ENCODE data around the gene PARP15.

PARP15 gene

DNA sequence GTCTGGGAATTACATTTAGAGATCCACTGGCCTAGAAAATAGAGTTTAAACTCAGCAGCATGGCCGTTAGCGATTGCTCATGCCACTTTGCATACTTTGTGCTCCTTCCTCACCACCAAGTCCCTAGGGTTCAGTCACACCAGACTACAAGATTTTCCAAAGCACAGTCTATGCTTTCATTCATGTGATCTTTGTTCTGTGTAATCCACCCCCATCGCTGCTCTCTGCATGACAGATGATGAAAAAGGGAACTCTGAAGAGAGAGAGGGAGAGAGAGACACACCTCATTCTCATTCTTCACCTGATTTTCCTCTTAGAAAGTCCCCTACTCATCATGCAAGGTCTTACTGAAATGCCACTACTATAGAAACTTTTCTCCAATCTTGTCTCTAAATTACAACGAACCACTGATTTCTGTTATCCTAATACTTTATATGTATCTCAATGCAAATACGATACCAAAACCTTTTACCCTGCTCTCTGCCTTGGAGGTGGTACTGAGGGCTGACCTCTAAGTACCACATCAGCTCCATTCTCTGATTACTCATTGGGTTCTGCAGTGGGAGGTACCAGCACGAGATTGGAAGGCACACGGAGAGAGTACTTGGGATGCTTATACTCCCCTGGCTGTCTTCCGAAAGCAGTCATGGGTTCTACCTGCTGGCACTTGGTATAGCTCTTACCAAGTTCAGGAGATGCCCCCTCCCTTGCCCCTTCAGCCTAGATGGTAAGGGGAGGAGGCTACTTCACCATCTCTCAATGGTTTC lies 1.1 kb upstream of the PARP15 start:
- DNase-seq, result peak; percentile 14 to 49

DNA sequence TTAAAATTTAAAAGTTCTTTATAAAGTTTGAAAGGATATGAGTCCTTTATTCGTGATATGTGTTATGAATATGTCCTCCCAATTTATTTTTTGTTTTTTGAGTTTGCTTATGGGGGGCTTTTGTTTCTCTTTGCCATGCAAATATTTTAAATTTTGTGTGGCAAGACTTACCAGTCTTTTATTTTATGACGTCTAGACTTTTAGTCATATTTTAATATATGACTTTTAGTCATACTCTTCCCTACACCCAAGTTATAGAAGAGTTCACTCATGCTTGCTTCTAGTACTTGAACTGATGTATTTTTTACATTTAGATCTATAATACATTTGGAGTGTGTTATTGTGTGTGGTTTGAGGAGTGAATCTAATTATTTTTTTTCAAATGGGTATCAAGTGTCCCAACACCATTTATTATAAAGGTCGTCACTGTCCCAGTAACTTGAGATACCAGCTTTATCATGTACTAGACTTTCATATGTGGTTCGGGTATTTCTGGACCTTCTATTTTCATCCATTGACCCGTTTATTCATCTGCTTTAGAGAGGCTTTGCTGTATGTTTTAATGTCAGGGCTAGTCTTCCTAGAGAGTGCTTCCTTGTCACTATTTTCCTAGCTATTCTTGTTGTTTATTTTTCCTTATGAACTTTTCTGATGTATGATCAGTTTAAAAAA lies 755 bp downstream of the PARP15 start:
- DNase-seq, result no peak

DNA sequence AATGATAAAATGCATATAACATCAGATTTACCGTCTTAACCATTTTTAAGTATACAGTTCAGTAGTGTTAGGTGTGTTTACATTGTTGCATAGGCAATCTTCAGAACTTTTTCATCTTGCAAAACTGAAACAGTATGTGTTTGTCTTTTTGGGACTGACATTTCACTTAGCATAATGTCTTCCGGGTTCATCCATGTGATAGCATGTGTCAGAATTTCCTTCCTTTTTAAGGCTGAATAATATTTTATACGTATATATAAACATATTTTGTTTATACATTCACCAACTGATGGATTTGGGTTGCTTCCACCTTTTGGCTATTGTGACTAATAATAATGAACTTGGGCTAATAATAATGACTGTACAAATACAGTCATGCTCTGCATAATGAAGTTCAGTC lies 3.0 kb downstream of the PARP15 start:
- DNase-seq, result no peak

DNA sequence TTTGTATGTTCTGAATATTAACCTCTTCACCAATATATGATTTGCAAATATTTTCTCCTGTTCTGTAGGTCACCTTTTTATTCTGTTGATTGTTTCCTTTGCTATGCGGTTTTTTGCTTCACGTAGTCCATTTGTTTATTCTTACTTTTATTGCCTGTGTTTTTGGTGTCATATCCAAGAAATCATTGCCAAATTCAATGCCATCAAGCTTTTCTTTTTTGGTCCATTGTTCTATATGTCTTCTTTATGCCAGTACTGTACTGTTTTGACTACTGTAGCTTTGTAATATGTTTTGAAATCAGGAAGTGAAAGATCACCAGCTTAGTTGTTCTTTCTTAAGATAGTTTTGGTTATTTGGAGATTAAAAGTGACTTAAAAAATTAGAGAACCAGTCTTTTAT lies 4.2 kb downstream of the PARP15 start:
- DNase-seq, result no peak

DNA sequence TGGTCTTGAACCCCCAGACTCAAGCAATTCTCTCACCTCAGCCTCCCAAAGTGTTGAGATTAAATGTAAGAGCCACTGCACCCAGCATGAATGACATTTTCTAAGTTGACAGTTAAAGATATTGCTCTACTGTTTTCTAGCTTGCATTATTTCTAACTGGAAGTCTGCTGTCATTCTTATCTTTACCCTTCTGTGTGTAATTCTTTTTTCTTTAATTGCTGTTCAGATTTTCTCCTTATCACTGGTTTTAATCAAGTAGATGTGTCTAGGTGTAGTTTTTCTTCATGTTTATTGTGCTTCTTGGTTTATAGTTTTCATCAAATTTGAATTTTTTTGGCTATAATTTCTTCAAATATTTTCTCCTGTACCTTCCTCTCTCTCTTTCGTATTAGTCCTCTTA lies 4.9 kb downstream of the PARP15 start:
- no peak for DNase-seq

DNA sequence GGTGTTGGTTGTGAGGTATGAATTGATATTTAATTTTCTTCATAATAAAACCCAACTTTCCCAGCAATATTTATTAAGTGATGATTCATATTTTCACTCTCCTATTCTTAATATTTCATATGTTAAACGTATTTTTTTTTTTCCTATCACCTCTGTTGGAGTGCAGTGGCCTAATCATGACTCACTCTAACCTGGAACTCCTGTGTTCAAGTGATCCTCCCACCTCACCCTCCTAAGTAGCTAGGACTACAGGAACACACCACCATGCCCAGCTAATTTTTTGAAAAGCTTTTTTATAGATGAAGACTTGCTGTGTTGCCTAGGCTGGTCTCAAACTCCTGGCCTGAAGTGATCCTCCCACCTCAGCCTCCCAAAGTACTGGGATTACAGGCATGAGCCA lies 8.6 kb downstream of the PARP15 start:
- DNase-seq, result no peak

GRCh38 chr3:122586773-122587485 lies 9.5 kb downstream of the PARP15 start:
- no peak for DNase-seq

GRCh38 chr3:122587572-122587971 lies 10.1 kb downstream of the PARP15 start:
- DNase-seq, result no peak

DNA sequence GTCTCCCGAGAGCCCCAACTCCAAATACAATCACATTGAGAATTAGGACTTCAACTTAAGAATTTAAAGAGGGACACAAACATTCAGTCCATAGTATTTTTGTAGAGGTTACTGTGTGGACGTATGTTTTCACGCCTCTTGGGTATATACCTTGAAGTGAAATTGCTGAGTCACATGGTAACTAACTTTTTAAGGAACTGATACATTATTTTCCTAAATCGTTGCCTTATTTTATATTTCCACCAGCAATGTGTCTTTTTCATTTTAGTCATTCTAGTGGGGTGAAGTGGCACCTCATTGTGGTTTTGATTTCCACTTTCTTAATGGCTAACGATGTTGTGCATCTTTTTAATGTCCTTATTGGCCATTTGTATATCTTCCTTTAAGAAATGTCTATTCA lies 11.8 kb downstream of the PARP15 start:
- DNase-seq, result no peak

DNA sequence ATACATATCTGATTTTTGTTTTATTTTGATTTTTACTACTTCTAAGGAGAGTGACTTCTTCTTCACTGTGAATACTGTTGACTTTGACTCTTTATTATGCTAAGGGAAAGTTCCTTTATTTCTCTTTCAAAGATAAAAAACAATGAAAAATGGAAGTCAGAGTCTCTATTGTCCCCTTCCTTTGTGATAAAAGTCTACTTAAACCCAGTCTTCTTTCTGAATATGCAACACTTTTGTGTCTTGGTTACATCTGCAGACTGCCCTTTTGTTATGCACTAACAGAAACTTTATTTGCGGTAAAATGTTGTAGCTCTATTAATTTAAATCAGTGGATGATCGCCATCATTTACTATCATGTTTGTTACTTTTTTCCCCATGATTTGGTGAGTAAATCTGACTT lies 13.2 kb downstream of the PARP15 start:
- no peak for DNase-seq

GRCh38 chr3:122594025-122594424 lies 16.6 kb downstream of the PARP15 start:
- no peak for DNase-seq

- no peak for DNase-seq
These were observed 20.7 kb downstream of the PARP15 start for GRCh38 chr3:122598151-122598550.

GRCh38 chr3:122598556-122598955 lies 21.1 kb downstream of the PARP15 start:
- no peak for DNase-seq

DNA sequence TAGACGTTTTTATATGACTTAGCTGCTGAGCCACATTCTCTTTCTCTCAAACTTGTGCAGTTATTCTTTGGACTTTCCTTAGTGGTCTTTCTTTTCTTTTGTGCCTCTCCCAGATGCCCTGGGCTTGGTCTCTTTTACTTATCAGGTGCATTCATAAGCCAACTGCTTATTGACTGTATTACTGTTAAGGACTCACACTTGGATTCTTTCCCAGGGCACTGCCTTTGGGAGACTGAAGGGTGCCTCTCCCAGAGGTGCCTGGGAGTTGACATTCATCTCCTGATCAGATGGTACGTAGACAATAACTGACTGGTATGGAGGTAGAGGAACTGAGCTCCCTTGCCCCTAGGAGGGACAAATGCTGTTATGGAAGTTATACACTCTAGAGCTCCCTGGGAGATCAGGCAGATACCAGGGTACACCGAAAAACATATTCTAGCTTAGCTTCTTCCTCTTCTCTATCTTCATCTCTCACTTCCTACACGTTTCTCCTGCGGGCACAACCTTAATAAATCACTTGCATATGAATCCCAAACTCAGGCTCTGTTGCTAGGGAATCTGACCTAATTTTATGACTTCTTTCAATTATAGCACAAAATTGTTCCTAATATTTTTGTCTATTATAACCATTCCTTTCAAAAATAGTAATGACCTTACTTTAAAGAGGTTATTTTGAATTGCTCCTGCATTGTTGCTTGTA lies 24.7 kb downstream of the PARP15 start:
- no peak for DNase-seq

DNA sequence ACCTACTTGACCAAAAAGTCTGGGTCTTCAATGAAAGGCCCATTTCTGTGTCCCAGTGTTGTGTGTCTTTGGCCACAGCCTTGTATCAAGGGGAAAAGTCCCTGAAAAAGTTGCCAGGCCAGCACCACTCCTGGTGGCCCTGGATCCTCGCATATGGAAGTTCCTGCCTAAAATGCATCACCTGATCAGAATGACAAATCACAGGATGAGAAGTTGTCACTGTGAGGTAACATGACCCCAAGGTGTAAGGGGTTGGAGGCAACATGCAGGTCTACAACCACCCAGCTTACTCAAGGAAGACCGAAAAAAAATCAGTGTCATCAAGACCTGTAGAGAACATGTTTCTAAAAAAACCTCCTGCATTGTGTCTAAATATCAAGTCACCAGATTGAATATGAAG lies 25.6 kb downstream of the PARP15 start:
- DNase-seq, result no peak

GRCh38 chr3:122606330-122606729 lies 28.9 kb downstream of the PARP15 start:
- no peak for DNase-seq

DNA sequence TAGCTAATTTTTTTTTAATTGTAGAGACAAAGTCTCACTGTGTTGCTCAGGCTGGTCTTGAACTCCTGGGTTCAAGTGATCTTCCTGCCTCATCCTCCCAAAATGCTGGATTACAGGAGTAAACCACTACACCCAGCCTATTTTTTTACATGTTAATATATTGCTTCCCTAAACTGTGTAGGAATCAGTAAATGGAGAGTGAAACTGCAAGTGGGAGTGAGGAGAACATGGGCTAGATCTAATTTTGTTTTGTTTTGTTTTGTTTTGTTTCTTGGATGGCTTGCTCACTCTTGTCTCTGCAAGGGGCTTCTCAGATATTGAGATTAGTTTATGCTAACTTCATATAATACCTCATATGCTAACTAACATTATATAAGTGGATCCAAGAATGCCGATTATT lies 31.5 kb downstream of the PARP15 start:
- no peak for DNase-seq

- peak in 1 of 2 donors; percentile 3 for DNase-seq
These were observed 32.5 kb downstream of the PARP15 start for GRCh38 chr3:122609798-122610559.

DNA sequence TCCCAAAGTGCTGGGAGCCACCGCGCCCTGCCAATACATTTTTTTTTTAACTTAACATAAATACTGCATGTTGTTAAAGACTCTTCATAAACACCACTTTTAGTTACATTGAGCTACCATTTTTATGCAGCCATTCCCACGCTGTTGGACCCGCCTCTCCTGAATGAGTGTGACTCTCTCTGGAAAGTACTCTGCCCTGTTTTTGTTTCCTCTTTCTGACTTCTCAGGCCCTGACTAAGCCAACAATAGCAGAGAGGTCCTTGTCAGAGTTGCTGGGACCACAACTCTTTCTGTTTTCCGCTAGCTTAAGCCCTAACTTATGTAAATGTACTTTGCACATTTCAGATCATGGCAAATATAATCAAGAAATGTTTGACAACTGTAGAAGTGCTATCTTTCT lies 35.2 kb downstream of the PARP15 start:
- no peak for DNase-seq

DNA sequence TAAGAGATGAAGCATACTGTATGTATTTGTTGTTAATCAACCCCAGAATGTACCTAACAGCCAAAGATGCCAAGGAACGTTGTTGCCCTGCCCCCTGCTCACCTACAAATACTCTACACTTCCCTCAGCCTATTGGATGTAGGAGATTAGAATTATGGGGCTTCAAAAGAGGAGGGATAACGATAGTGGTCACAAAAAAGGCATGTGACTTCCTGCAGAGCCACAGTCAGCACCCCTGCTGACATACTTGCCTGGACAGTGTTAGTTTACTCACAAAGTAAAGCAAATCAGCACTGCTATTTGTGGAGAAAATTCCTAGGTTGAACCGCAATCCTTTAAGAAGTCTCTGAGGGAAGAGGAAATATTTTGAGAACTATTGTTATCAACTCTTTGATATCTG lies 37.9 kb downstream of the PARP15 start:
- no peak for DNase-seq

DNA sequence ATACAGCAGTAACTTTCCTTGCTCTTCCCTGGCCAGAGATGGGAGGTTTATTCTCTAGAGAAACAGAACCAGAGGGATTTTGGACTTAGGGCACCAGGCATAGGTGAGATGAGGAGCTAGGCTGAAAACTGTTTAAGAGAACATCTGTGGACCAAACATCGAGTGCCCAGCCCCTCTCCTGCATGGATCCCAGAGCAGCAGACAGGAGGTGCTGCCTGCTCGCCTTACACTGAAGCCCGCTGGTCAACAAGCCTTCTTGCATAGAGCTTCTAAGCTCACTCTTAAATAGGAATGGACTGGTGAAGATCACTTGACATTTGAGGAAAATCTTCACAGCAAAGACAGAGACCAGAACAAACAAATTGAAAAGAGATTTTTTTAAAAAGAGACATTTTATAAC lies 41.2 kb downstream of the PARP15 start:
- no peak for DNase-seq

DNA sequence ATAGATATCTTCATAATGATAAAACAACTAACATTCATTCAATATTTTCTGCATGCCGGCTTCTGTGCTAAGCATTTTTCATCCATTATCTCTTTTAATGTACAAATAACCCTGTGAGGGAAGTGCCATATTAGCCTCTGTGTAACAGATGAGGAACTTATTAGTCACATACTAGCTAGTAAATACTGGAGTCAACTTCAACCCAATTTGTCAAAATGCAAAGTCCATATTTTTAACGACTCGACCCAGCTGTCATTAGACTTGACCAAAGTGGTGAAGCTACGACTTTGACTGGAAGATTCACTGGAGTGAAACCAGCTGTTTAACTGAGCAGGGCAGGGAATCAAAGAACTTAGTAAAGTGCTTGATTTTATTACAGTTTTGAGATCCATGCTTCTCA lies 41.6 kb downstream of the PARP15 start:
- no peak for DNase-seq

GRCh38 chr3:122620399-122620798 lies 42.9 kb downstream of the PARP15 start:
- no peak for DNase-seq

Measured in activated CD4-positive, alpha-beta T cell treated with anti-CD3 and anti-CD28 coated beads for 4 hours (primary cell).